Measurements from ENCODE around the gene MED28.
"Not testable (repeated sequence)": the region's sequence is repeated elsewhere in the genome, so short reads cannot be mapped to it uniquely, and the experiment has no call there.

The MED28 gene, protein sequence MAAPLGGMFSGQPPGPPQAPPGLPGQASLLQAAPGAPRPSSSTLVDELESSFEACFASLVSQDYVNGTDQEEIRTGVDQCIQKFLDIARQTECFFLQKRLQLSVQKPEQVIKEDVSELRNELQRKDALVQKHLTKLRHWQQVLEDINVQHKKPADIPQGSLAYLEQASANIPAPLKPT

DNA sequence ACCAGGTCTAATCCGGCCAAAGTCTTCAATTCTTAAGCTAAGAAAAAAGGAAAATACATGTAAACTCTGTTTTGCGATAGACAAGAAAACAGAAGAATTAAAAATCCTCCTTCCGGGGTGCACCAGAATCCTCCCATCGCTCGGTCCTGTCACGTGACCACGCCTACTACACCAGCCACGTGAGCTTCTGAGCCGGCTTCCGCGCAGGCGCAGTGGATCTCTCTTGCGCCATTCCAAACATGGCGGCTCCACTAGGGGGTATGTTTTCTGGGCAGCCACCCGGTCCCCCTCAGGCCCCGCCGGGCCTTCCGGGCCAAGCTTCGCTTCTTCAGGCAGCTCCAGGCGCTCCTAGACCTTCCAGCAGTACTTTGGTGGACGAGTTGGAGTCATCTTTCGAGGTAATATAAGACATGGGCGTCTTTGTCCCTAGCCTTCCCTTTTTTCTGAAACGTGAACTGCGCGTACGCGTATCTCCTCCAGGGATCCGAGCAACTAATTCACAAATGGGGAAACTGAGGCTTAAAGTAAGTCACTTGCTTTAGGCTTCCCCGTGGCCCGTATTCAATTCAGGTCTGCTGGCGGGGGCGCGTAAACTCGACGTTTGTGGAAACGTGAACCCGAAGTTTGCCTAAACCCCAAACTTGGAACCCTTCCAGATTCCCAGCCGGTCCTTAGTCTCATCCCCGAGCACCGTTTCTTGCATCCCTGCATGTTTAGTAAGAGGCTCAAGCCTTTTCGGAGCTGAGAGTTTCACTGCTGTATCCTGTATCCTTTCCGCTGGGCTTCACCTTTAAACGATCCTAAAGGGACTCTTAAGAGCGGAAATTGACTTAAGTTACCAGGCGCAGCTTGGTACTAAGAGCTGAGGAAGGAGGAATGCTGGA is at the start of gene MED28:
Gene MED28 (plus strand): TSS at position 226 of the 884 bp plus-strand sequence. CDS start 14 bp downstream, at position 240.
- peak; percentile 97 for DNase-seq

DNA sequence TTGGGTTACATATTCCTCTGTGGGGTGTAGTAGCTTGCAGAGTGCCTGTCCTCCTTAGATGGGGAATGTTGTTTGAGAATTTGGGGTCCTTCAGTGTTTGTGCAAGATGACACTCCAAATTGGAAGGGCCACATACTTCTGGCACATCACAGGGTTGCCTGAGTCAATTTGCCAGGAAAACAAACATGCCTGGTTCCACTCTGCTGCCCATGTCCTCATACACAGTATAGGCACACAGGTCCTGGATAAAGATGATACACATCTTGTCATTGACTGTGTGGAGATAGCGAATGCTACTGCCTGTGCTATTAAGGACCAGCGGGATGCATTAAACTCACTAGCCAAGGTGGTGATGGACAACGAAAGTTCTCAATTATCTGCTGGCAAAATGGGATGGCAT is 48.6 kb upstream of the MED28 start:
- DNase-seq, result no peak

DNA sequence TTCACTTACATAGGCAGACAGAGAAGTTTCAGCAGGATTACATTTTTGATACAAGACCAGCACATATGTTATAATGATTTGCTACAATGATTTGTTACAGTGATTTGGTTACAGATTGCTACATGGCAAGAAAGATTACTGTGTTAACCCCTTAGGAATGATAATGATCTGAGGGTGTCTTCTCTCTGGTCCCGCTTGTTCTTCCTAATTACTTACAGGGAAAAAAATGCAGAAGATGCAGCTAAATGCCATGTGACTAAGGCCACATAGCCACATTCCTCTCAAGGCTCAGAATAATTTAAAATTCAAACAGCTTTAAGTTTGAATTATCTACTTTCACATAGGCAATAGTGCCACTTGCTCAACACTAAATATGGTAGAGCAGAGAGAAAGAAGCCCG is 47.2 kb upstream of the MED28 start:
- DNase-seq, result no peak

DNA sequence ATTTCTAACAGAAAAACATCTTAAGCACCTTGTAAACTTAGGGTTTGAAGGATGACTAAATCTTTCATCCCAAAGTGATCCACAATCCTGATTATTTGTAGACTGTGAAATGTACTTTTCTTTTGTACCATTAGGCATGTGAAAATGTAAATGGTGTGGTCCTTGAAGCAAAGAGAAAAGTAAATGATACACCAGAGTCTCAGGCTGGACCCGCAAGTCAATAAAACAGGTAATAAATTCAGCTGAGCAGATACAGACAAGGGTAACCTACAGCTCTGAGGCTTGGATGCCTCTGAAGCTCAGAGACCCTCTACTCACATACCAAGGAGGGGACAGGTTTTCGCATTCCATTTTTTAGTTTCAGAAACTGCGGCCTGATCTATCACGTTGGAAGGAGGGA is 40.2 kb upstream of the MED28 start:
- DNase-seq, result no peak

DNA sequence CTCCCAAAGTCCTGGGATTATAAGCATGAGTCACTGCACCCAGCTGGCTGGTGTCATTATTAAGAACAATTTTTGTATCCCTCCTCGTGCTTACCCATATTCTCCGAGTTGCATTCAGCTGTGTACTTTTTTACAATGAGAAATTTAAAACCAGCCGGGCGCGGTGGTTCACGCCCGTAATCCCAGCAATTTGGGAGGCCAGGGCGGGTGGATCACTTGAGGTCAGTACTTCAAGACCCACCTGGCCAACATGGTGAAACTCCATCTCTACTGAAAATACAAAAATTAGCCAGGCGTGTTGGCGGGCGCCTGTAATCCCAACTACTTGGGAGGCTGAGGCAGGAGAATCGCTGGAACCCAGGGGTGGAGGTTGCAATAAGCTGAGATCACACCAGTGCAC is 39.3 kb upstream of the MED28 start:
- DNase-seq, result not testable (repeated sequence)

DNA sequence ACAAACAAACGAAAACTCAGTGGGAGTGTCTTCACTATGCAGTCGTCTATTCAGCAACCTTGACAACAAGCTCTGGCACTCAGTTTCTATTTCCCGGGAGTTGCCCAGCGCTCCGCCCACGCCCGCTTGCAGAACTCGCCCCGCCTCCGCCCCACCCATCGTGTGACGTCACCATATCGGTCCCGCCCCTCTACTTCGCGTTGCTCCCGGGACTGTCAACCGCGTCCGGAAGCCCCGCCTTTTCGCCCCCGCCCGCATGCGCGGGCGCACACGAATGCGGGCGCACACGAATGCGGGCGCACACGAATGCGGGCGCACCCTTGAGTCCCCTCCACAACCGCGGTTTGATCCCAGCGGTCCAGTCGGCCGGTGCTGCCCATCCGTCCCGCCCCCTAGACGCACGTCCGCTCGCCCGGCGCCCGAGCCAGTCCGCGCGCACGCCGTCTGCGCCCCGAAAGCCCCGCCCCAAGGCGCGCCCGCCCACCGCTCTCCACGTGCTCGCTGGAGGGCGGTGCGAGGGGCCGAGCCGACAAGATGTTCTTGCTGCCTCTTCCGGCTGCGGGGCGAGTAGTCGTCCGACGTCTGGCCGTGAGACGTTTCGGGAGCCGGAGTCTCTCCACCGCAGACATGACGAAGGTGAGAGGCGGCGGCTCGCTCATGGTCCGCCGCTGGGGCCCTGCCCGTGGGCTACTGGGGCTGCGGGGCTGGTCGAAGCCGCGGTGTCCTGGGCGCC is 37.3 kb upstream of the MED28 start, which contains the start of gene LAP3:
Gene LAP3 (plus strand): TSS at position 267 of the 733 bp plus-strand sequence. CDS start 268 bp downstream, at position 535.
- peak; percentile 100 for DNase-seq

DNA sequence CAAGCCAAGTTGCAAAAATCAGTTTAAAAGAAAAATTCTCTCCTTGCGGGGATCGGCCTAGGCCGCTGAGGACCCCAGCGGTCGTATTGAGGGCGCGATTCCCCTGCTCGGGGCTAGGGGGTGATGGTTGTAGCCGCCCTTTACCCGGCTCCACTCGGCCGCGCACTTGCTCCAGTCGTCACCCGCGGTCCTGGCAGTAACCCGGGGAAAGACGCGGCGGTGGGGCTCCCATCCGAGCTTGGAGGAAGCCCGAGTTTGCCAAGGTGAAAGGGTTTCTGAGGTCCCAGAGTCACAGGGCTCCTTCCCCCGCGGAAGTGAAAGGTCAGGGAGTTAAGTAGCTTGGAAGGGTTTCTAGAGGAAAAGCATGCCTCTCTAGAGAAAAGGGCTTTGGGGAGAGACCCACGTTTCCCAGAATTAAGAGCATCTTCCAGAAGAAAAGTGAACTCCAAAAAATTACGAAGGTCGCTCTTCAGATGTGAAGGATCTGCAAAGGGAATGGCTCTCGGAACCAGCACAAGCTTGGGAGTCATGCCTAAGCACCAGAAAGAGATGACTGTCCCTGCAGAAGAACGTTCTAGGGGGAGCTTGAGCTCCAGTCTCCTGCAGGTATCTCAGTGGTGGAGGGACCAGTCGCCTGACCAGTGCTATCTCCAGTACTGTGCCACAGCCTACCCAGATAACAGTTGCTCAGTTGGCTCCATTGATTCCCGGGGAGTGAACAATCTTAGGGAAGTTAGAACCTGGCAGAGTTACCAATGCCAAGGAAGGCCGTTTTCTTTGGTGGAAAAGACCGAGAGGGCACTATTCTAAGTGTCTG is 36.6 kb upstream of the MED28 start:
- peak; percentile 57 for DNase-seq

DNA sequence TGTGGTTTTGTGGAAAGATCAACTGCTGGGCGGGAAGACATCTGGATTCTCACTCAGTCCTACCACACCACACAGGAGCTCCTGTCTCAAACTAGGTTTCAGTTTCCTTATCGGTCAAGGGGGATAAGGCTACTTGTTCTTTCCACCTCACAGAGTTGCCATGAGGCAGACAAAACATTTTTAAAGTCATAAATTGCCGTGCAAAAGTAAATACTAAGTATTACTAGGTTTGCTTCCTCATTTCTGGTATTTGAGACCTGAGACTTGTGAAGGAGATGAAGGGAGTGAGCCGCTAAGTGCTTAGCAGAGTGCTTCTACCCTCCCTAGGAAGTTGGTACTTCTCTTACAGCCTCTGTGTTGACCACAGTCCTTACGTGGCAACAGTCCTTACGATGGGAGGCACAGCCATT is 36.0 kb upstream of the MED28 start:
- DNase-seq, result no peak

DNA sequence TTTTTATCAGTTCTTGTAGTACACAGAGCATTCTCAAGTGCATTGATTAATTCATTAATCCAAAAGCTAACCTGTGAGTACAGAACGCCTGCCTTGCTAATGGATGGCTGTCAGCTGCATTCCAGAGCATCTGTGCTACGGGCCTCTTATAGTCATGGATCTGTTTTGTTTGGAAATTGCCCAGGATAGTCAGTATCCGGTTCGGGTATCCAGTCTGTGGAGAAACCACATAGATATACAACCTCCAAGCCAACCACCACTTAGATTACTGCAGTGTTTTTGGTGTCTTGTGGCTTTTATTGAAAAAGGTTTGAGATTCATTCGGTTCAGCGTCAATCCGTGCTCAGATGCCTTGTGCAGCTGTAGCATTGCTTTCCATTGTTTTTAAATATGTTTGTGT is 33.5 kb upstream of the MED28 start:
- no peak for DNase-seq

DNA sequence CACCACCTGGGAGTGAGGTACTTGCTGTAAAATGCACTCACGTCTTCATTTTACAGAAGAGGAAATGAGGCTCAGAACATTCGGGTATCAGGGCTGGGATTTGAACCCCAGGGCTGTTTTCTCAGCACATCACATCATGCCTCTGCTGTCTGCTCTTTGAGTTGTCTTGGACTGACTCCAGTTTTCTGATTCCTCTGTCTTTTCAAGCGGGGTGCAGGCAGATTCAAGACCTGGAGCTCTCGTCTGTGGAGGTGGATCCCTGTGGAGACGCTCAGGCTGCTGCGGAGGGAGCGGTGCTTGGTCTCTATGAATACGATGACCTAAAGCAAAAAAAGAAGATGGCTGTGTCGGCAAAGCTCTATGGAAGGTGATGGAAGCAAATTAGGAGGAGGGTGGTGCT is 31.2 kb upstream of the MED28 start:
- DNase-seq, result no peak

DNA sequence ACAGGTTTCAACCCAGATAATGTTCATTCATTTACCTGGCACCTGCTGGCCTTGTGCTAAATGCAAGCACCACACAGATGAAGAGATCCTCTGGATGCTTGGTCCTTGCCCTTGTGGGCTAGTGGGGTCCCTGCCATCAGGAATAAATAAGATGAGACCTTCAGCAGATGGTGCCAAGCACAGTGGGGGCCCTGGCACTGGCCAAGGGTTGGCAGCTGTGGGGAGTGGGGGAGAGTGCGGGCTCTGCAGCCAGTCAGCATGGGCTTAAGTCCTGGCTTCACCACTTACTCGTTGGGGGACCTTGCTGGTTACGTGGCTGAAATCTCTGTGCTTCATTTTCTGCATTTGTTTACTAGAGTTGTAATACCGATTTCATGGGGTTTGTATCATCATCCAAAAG is 30.5 kb upstream of the MED28 start:
- no peak for DNase-seq

DNA sequence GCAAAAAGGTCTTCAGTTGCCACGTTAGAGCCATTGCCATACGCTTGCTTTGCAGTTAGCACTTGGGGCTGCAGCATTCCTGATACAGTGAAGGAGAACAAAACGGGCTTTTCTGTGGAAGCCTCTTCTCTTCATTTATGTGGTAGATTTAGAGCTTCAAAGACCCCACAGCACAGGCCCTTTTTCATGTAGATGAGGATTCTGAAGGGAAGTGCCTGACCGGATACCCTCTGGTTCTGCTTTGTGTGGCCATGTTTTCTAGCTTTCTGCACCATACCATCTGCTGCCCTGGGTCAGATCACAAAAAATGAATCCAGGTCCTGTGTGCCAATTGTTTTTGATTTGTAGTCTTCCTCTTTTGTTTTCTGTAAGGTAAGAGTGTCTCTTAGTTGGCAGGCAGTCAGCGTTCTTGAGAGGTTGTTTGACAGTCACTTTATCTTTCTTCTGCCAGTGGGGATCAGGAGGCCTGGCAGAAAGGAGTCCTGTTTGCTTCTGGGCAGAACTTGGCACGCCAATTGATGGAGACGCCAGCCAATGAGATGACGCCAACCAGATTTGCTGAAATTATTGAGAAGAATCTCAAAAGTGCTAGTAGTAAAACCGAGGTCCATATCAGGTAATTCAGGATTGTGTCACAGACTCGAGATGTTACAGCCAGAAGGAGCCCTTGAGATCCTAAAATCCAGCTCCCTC is 29.8 kb upstream of the MED28 start:
- no peak for DNase-seq

DNA sequence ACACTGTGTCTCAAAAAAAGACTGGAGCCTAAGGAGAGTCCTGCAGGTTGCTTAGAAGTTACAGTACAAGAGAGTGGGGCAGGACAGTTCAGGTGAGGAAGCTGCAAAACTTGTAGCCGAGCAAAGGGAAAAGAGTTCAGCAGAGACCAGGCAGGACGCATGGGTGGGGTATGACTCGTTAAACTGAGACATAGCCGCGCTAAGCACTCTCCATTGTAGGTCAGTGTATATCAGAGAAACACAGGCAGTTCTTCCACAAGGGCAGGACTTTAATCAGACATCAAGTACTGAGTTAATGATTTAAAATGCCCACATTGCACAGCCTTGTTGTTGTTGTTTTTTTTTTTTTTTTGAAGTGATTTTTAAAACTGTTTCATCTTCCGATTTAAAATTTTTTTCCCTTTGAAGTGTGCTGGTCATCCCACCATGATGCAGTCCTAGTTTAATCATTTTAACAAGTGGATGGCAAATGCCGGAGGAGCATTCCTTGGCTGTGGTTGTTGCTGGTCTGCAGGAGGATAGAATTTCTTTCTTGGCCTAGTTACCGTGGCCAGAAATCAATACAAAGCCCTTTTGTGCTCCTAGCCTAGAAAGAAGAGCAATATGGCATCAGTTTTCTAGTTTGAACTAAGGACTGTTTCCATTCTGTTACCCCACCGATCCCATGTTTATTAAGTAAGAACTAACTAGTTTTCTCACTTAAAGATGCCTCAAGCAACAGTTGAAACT is 27.2 kb upstream of the MED28 start:
- no peak for DNase-seq

DNA sequence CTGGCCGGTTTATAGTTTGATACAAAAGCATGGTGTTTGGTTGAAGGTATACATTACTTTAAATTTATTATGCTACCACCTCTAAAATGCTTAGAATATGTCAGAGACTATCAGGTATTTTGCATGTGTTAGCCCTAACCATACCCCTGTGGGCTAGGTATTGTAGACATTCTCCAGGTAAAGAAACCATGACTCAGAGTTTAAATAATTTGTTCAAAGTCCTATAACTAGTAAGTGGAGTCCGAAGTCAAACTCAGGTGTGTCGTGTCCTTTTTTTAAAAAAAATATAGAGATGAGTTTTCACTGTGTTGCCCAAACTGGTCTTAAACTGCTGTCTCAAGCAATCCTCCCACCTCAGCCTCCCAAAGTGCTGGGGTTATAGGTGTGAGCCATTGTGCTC is 25.1 kb upstream of the MED28 start:
- no peak for DNase-seq

DNA sequence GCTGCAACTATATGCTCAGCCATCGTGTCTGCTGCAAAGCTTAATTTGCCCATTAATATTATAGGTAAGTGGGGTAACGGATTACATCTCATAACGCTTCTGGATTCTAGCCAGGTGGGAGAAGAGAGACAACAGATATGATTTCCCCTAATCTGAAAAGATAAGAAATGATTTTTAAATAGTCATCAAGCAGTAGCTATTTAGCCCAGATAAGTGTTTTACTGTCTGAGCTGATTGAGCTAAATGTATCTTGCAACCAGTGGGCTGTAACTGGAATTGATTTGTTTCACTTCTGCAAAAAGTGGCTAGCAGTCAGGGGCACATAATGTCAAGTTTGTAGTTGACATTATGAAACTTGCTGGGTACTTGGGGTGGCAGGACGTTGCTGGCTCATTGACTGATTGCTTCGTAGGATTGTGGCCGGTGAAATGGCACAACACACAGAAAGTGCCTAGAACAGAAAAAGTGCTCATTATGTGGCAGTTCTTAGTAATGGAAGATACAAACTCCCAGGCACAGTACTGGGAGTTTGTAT is 18.9 kb upstream of the MED28 start:
- DNase-seq, result no peak

DNA sequence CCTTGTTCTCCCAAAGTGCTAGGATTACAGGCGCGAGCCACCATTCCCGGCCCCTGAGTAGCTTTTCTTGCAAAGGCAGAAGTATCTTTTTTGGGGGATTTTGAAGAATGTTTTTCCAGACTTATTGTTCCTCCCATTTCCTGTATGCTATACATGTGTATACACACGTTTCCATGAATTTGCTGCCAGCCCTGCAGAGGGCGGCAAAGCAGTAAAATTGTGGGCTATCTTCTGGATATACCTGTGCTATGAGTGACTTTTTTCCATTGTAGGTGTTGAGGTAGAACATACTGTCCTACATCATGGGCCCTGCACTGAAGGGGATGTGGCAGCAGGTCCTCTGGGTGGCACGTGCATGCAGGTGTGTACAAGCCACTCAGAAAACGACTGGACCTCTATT is 16.9 kb upstream of the MED28 start:
- no peak for DNase-seq

DNA sequence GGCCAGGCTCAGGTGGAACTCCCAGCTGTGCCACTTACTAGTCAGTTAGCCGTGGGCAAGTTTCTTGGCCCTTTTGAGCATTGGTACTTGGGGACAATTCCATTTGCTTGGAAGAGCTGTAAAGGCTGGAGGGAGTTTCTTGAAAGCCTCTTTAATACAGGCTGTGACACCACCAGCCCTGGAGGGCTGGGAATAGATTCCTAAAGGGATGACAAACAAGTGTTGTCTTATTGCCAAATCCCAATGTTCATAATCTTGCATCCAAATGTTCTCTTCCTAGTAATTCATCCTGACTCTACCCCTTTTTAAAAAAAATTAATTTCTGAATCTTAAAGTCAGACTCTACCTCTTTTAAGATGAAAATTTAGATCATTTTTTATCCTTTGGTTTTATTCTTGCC is 14.6 kb upstream of the MED28 start:
- no peak for DNase-seq

DNA sequence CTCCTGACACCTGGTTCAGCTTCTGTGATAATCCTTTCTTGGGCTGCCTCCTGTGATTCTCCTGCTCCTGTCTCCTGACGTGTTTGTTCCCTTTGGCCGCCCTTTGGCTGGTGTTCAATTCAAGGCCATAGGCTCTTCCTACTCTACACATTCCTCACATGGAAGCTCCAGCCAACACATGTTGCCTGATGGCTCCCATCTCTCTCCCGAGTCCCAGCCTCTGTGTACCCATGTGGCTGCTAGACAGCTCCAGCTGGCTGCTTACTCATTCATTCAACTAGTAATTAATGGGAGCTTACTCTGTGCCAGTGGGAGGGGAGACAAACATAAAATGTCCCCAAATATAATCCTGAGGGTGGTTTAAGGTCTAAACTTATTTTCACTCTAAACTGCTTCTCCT is 9.2 kb upstream of the MED28 start:
- no peak for DNase-seq

DNA sequence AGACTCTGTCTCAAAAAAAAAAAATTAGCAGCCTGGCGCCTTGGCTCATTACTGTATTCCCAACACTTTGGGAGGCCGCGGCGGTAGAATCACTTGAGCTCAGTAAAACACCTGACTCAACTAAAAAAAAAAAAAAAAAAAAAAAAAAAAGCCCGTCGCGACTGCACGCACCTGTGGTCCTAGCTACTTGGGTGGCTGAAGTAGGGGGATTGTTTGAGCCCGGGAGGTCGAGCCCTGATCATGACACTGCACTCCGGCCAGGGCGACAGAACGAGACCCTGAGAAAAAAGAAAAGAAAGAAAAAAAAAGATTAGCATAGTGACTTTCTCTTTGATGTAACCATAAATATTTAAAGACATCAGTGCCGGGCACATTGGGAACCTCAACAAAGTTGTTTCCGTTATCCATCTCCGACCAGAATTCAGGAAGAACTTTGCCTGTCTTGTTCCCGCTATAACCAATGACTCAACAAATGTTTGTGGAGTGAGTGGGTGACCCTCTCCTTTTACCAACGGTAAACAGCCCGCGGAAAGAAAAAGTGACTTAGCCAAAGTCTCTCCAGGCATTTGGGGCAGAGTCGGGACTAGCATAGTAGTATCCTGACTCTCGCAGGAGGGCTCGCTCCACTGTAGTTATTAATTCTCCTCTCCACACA is 553 bp upstream of the MED28 start:
- DNase-seq, result no peak

DNA sequence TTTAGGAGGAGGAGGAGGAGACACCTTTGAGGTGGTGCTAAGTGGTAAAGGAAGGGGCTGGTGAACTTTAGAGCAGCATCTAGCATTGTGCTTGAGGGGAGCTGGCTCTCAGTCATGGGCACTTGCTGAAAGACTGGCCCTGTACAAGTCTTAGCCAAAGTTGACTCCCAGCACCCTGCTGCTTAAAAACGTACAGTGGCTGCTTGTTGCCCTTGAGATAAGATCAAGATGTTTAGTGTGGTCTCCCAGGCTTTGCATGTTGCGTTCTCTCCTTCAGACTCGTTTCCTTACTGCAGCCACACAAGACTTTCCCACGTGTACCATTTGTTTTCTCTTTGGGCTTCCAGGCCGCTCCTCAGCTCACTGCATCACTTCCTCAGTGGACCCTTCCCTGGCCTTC is 1.8 kb downstream of the MED28 start:
- no peak for DNase-seq

DNA sequence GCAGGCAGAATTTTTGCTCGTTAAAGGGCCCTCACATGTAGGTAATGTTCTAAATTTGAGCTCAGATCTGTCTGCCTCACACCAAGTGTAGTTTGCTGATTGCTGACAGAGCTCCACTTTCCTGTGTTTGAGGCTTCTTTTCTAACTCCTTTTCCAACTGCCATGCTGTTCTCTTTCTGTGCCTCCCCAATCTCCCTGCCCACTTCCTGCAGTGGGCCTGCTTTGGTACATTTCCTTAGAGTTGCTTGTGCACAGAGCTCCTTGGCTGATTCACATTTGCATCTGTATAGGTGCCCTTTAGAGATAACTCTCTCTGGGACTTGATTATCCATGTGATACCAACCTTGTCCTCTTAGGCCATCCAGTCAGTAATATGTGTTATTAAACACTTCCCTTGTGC is 4.5 kb downstream of the MED28 start:
- DNase-seq, result no peak
